ENCODE measurements around the gene AGMO. TPM values are rescaled to one million over a fixed set of nuclear protein-coding genes. Genes with fewer than 3 reads are reported as not detected.
A peak's percentile ranks its signal among the peaks of the same experiment; 100 is the strongest.

The AGMO gene
- total RNA-seq, 4 donors from 2014 or later, result 0.27 to 0.77 (median 0.64) TPM; not detected in 1

- Histone ChIP-seq H3K27me3 (no peaks in the 10 kb centered on the region), H3K4me1 (peaks cover 0 to 15% (median 0%) of the 10 kb centered on the region in 3 donors), H3K4me3 (no peak overlapping the region), H3K27ac (no peak overlapping the region), H3K9me3 (peaks cover 0 to 4% (median 0%) of the 10 kb centered on the region in 3 donors), H3K36me3 (no peaks in the 10 kb centered on the region)
- no peak for ATAC-seq
- 76% methylated on average over 1 of the region's 1 CpG; no CpG with 5 or more reads in 1 of the 2 donors for WGBS, 2 donors (ENCODE audit: low coverage in 1 of 2)
- no peak for TF ChIP-seq EP300 (IDR thresholded peaks at IDR 0.05)
- no peak for TF ChIP-seq POLR2A (IDR thresholded peaks at IDR 0.05)
- no peak for TF ChIP-seq CTCF (IDR thresholded peaks at IDR 0.05)
- TF ChIP-seq POLR2AphosphoS5 (IDR thresholded peaks at IDR 0.05), result no peak
These were observed 21.0 kb upstream of the AGMO start for GRCh38 chr7:15582773-15583172.

GRCh38 chr7:15581352-15581951, 19.6 kb upstream of the AGMO start:
- 23 to 26% methylated on average over 2 to 3 of the region's 3 CpGs for WGBS, 2 donors (ENCODE audit: low coverage in 1 of 2)
- peaks cover 0 to 15% (median 0%) of the 10 kb centered on the region in 3 donors for H3K4me1 ChIP-seq
- H3K27ac ChIP-seq, result peak overlapping the region in 2 of 4 donors; percentile 6 to 31

GRCh38 chr7:15580604-15581351, 19.0 kb upstream of the AGMO start:
- no peak for ATAC-seq
- Histone ChIP-seq H3K27ac (peak overlapping the region in 2 of 4 donors; percentile 6 to 31), H3K36me3 (no peaks in the 10 kb centered on the region), H3K4me1 (peaks cover 0 to 11% (median 0%) of the 10 kb centered on the region in 3 donors), H3K4me3 (no peak overlapping the region), H3K27me3 (no peaks in the 10 kb centered on the region), H3K9me3 (peaks cover 0 to 4% (median 0%) of the 10 kb centered on the region in 3 donors)
- TF ChIP-seq CTCF (IDR thresholded peaks at IDR 0.05) (no peak), POLR2A (IDR thresholded peaks at IDR 0.05) (no peak), EP300 (IDR thresholded peaks at IDR 0.05) (no peak), POLR2AphosphoS5 (IDR thresholded peaks at IDR 0.05) (no peak)
- 30 to 59% methylated on average over 2 to 3 of the region's 3 CpGs for WGBS, 2 donors (ENCODE audit: low coverage in 1 of 2)

More at GRCh38 chr7:15581352-15581951, 19.6 kb upstream of the AGMO start:
- TF ChIP-seq CTCF (IDR thresholded peaks at IDR 0.05) (no peak), POLR2AphosphoS5 (IDR thresholded peaks at IDR 0.05) (peak; percentile 36)
- no peaks in the 10 kb centered on the region for H3K36me3 ChIP-seq
- no peak for ATAC-seq
- peaks cover 0 to 4% (median 0%) of the 10 kb centered on the region in 3 donors for H3K9me3 ChIP-seq
- H3K4me3 ChIP-seq, result no peak overlapping the region
- no peaks in the 10 kb centered on the region for H3K27me3 ChIP-seq

GRCh38 chr7:15577600-15577999, 15.8 kb upstream of the AGMO start:
- no peak for ATAC-seq
- Histone ChIP-seq H3K4me3 (no peak overlapping the region), H3K27me3 (no peaks in the 10 kb centered on the region), H3K4me1 (peaks cover 0 to 11% (median 0%) of the 10 kb centered on the region in 3 donors), H3K36me3 (no peaks in the 10 kb centered on the region), H3K9me3 (no peaks in the 10 kb centered on the region), H3K27ac (no peak overlapping the region)
- WGBS, 2 donors (ENCODE audit: low coverage in 1 of 2), result 95 to 100% methylated on average over 2 of the region's 2 CpGs
- TF ChIP-seq EP300 (IDR thresholded peaks at IDR 0.05) (no peak), POLR2AphosphoS5 (IDR thresholded peaks at IDR 0.05) (no peak), POLR2A (IDR thresholded peaks at IDR 0.05) (no peak), CTCF (IDR thresholded peaks at IDR 0.05) (no peak)

Measured in gastroesophageal sphincter (tissue), 4 donors.